GM21526 (cell line): Measurements from ENCODE around the gene PPARA.
"Not testable (repeated sequence)": the region's sequence is repeated elsewhere in the genome, so short reads cannot be mapped to it uniquely, and the experiment has no call there.

Source experiments
- ATAC-seq: cut with Tn5 transposase; IDR thresholded peaks from one replicate; pipeline ENCODE4 v1.9.1; 2021; ENCODE audit warnings: moderate library complexity; ENCODE audit not compliant: unreplicated experiment, low FRiP score

PPARA gene

GRCh38 chr22:46125816-46126765, 24.2 kb upstream of the PPARA start:
- ATAC-seq = no peak

GRCh38 chr22:46126853-46127385, 23.4 kb upstream of the PPARA start:
- ATAC-seq = no peak

- no peak for ATAC-seq
Measured at GRCh38 chr22:46127556-46127955, 22.8 kb upstream of the PPARA start.

GRCh38 chr22:46128606-46129005, 21.7 kb upstream of the PPARA start:
- ATAC-seq = no peak

GRCh38 chr22:46129390-46130041, 20.8 kb upstream of the PPARA start:
- ATAC-seq = no peak

GRCh38 chr22:46131151-46131587, 19.2 kb upstream of the PPARA start:
- no peak for ATAC-seq

- ATAC-seq = not testable (repeated sequence)
Measured at GRCh38 chr22:46132193-46132829, 18.0 kb upstream of the PPARA start.

GRCh38 chr22:46132830-46133587, 17.3 kb upstream of the PPARA start:
- ATAC-seq = no peak

- ATAC-seq = no peak
Measured at GRCh38 chr22:46133588-46133855, 16.8 kb upstream of the PPARA start.

- ATAC-seq = no peak
Measured at GRCh38 chr22:46134111-46134705, 16.1 kb upstream of the PPARA start.

- ATAC-seq = no peak
Measured at GRCh38 chr22:46135611-46136485, 14.5 kb upstream of the PPARA start.

- no peak for ATAC-seq
Measured at GRCh38 chr22:46136486-46137217, 13.7 kb upstream of the PPARA start.

- no peak for ATAC-seq
Measured at GRCh38 chr22:46137218-46137766, 13.0 kb upstream of the PPARA start.

GRCh38 chr22:46138058-46138797, 12.1 kb upstream of the PPARA start:
- no peak for ATAC-seq

GRCh38 chr22:46139417-46139816, 10.9 kb upstream of the PPARA start:
- ATAC-seq = not testable (repeated sequence)

- no peak for ATAC-seq
Measured at GRCh38 chr22:46139895-46140350, 10.4 kb upstream of the PPARA start.
